GM19324 (cell line): Measurements from ENCODE around the gene SLC9A1.

ENCODE experiments used
- ATAC-seq: cut with Tn5 transposase; IDR thresholded peaks from one replicate; pipeline ENCODE4 v1.9.1; 2021; ENCODE audit warnings: mild to moderate bottlenecking, moderate library complexity; ENCODE audit not compliant: unreplicated experiment, low FRiP score

SLC9A1 gene

GRCh38 chr1:27152004-27152828 lies 2.7 kb downstream of the SLC9A1 start:
- no peak for ATAC-seq

- ATAC-seq: no peak
Measured at GRCh38 chr1:27150641-27151040, 4.3 kb downstream of the SLC9A1 start.

- no peak for ATAC-seq
Measured at GRCh38 chr1:27150183-27150582, 4.7 kb downstream of the SLC9A1 start.

DNA sequence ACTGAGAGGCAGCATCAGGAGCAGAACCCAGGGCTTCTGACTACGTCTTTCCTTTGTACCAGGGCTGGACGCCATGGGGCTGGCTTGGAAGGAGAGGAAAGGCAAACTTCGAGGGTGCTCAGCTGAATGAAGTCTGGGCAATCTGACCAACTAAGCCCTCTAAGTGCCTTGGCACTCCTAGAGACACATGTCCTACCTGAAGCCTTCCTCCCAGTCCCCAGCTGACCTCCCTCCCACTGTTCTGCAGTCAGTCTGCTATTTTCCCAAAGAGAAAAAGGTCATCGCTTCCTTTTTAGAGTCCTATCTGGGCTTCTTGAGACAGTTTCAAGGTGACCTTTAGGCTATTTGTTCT lies 5.2 kb downstream of the SLC9A1 start:
- no peak for ATAC-seq

DNA sequence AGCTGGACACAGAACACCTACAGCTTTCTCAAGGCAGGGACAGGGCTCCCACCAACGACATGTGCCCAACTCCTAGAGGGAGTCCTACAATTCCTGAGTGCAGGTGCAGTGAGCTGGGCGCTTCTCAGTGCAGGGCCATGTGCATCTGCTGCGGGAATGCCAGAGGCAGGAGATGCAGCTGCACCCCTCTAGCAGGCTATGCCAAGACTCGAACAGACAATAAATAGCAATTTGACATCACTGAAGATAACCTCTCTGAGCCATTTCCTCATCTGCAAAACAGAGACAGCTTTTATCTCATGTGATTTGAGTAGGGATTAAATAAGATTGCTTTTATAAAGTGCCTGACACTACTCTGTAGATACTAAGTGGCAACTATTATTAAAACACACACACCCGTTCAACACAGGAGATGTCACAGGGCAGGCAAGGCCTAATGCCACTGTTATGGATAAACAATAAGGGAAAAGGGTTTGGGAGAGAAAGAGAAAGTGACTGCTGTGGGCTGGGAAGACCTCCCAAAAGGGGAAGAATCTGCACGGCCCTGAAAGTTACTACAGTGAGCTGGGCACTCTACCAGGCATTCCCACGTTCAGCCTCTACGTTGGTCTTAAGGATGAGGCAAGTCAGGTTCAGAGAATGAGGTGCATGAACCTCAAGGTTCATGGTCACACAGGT lies 5.7 kb downstream of the SLC9A1 start:
- no peak for ATAC-seq

GRCh38 chr1:27148591-27148990 lies 6.3 kb downstream of the SLC9A1 start:
- ATAC-seq: no peak

GRCh38 chr1:27147842-27148518 lies 6.9 kb downstream of the SLC9A1 start:
- ATAC-seq: no peak

- no peak for ATAC-seq
Measured at GRCh38 chr1:27145934-27146354, 9.0 kb downstream of the SLC9A1 start.

DNA sequence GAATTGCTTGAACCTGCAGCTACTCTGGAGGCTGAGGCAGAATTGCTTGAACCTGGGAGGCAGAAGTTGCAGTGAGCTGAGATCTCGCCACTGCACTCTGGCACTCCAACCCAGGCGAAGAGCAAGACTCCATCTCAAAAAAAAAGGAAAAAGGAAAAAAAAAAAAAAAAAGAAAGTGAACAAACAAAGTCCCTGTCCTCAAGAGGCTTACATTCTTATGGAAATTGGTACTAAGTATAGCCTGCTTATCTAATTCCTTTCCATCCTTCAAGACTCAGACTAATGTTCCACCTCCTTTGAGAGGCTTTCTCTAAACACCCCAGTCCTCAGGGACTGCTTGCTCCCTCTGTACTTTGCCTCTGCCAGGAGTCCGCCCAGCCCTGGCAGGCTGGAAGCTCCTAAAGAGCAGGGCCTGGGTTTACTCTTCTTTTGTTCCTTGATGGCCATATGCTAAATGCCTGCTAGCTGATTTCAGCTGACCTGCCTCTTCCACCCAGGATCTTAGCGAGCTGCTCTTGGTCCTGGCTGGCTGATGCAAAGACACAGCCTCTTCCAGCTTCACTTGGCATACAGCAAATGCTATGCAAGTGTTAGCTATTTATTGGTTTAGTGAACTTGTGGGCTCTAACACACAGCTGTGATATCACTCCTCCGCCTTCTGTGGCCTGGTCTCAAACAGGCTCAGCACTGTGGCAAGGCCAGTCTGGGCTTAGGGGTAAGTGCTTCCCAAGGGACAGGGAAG lies 9.8 kb downstream of the SLC9A1 start:
- no peak for ATAC-seq

DNA sequence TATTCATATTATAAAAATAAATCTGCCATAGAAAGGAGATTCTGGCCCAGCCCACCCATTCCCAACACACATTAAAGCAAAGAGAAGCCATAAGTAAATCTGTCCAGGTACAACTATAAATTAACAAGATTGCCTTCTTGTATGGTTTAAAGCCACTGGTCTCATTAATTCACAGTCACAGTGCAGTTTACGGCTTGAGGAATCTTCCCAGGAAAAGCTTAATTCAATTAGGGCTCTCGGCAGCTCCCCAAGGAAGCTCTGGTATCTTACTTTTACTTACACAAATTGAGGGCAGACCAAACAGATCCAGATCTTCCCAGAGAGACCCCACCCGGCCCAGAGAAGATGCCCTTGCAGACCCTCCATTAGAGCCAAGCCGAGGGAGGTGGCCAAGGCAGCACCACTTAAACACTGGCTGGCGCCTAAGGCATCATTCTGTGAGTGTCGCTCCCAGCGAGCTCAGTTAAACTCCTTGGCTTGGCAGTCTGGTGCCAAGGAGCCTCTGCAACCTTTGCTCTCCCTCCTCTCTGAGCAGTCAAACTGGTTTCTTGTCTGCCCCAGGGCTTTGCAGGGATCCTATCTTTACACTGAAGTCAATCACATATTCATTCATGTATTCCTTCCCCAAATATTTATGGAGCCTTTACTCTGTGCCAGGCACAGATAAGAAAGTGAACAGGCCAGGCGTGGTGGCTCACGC lies 10.7 kb downstream of the SLC9A1 start:
- ATAC-seq: no peak

DNA sequence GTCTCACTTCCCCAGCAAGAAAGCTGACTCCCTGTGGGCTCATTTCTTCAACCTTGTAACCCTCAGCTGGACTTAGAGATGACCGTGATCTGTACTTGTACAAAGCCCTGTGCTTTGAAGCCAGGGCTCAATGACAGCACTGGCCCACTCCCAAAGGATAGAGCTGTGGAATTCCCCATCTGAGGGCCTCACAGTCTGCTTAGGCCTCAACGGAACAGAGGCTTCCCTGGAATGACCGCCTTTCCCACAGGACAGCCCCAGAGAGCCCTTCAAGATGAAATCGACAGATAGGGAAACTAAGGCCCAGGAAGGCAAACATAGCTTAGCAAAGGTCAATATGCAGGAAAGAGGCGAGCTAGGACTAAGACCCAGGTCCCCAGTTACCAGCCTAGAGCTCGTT lies 11.5 kb downstream of the SLC9A1 start:
- no peak for ATAC-seq

DNA sequence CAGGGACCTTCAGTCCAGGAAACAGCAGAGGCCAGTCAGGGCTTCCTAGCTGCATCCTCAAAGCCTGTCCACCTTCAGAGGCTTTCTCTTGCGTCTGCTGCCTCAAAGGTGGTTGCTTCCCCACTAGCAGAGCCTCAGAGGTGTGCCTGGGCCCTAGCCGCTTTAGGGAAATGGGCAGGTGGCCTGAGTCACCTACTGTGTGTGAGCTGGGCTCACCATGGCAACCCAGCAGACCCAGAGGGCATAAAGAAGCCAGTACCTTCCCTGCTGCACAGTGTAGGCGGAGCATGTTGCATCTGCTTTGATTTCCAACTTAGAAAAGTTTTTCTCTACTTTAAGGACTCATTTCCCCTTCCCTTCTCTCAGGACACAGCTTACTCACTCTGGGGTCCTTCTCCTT lies 12.5 kb downstream of the SLC9A1 start:
- ATAC-seq: no peak

- ATAC-seq: no peak
Measured at GRCh38 chr1:27141266-27142003, 13.5 kb downstream of the SLC9A1 start.

GRCh38 chr1:27139980-27140379 lies 14.9 kb downstream of the SLC9A1 start:
- ATAC-seq: no peak

- ATAC-seq: no peak
Measured at GRCh38 chr1:27138927-27139326, 16.0 kb downstream of the SLC9A1 start.

DNA sequence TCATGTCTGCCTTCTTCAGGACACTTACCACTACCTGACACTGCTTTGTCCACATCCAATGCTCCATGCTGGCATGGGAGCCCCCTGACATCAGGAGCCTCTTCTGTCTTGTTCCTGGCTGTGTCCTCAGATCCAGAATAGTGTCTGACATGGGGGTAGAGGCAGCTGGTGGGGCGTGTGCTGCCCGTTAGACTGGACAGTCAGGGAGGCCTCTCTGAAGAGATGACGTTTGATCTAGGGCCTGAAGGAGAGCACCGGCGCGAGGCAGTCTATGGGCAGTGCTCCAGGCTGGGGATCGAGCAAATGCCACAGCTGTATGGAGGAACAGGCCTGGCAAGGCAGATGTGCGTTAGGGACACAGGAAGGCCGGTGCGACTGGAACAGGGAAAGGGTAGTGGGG lies 16.6 kb downstream of the SLC9A1 start:
- ATAC-seq: no peak

DNA sequence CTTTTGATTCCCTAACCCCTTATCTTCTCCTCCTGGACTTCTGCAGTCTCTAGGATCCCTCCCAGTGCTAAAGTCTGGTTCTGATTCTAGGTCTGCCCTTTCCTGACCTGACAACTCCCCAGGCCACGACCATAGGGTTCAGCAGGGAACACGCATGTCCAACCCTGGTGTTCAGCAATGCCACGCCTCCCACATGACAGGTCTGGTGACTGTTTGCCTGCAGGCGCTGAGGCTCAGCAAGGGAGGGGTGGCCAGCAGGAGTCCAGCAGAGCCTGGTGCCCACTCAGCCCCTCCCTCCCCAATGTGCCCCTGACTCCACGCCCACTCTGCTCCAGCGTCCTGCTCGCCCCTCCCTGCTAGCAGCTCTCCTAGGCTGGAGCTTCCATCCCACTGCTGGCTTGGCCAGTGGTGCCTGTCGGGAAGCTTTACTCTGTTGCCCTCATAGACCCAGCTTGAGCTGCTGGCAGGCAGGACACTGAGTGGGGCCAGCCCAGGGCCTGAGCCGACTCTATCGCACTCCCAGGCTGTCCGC lies 17.3 kb downstream of the SLC9A1 start:
- no peak for ATAC-seq

GRCh38 chr1:27136998-27137542 lies 17.9 kb downstream of the SLC9A1 start:
- ATAC-seq: no peak

DNA sequence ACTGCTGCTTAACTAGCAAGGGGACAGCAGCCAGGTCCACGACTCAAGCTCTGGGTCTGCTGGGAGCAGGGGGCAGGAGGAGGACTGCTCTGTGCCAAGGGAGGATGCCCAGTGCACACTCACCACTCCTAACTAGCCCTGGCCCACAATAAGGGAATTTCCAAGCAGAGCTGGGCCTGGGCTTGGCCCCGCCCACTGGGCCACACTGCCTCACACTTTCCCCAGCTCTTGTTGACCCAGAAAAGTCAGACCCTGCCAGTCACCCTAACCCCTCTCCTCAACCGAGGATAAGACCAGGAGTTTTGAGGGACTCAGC lies 18.7 kb downstream of the SLC9A1 start:
- ATAC-seq: no peak
